Left ventricle myocardium inferior (tissue), 1 donor: ENCODE data around the gene HERC6. TPM values are rescaled to one million over a fixed set of nuclear protein-coding genes. Genes with fewer than 3 reads are reported as not detected.

Experiments used
- DNase-seq: peaks from one replicate; pipeline ENCODE4 v3.0.0-alpha.2; 2020
- H3K27ac ChIP-seq: fragments of 200-600 bp; replicated peaks from 2 replicates; pipeline ENCODE4 v1.8.0; 2021
- H3K27me3 ChIP-seq: fragments of 200-600 bp; 2 replicates; pipeline ENCODE4 v1.8.0; 2021; ENCODE audit warnings: low read depth
- H3K36me3 ChIP-seq: fragments of 200-600 bp; 2 replicates; pipeline ENCODE4 v1.8.0; 2021
- H3K4me1 ChIP-seq: fragments of 200-600 bp; 2 replicates; pipeline ENCODE4 v1.8.0; 2021
- H3K4me3 ChIP-seq: fragments of 200-600 bp; 2 replicates; pipeline ENCODE4 v1.8.0; 2021; ENCODE audit warnings: mild to moderate bottlenecking, moderate library complexity
- H3K9me3 ChIP-seq: fragments of 200-600 bp; replicated peaks from 2 replicates; pipeline ENCODE4 v1.8.0; 2021
- intact Hi-C: fragments of 100-400 bp; cut with micrococcal nuclease; formaldehyde crosslinking; loops from one replicate; pipeline ENCODE4 v1.11.0; 2022
- total RNA-seq: library from RNA; stranded (reverse); fragmentation: NEBNext Ultra II Directional; extraction: Animal tissue kit (Norgen Biotek cat#: 25700); gene quantifications from one replicate; pipeline ENCODE4 v1.2.1, GENCODE V29; 2021
- TF ChIP-seq, protein P1 (sequence below): fragments of 200-600 bp; IDR thresholded peaks from 2 replicates; pipeline ENCODE4 v1.8.0; 2021; ENCODE audit warnings: antibody characterized with exemption, mild to moderate bottlenecking, borderline replicate concordance
- donor health status: DM: no; HTN: yes; CAD: no; lungs with severe emphysema.

HERC6 gene
- total RNA-seq, 1 donor from 2014 or later, result 9.3 TPM

DNA sequence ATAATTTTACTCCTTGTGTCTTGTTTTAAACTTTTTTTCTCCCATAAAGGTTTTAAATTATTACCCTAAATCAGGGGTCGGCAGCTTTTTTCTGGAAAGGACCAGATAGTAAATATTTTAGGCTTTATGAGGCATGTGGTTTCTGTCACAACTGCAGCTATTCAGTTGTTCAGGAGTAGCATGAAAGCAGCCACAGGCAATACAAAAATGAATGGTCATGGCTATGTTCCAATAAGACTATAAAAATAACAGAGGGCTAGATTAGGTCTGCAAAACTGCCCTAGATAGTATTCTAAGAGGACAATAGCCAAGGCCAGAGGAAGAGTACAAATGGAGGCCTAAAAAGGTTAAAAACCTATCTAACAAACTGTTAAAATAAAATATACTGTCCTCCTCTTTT, 102.9 kb downstream of the HERC6 start:
- peaks cover 11% of the 10 kb centered on the region for H3K4me1 ChIP-seq
- peaks cover 10% of the 10 kb centered on the region for H3K36me3 ChIP-seq
- TF ChIP-seq, protein P1, sequence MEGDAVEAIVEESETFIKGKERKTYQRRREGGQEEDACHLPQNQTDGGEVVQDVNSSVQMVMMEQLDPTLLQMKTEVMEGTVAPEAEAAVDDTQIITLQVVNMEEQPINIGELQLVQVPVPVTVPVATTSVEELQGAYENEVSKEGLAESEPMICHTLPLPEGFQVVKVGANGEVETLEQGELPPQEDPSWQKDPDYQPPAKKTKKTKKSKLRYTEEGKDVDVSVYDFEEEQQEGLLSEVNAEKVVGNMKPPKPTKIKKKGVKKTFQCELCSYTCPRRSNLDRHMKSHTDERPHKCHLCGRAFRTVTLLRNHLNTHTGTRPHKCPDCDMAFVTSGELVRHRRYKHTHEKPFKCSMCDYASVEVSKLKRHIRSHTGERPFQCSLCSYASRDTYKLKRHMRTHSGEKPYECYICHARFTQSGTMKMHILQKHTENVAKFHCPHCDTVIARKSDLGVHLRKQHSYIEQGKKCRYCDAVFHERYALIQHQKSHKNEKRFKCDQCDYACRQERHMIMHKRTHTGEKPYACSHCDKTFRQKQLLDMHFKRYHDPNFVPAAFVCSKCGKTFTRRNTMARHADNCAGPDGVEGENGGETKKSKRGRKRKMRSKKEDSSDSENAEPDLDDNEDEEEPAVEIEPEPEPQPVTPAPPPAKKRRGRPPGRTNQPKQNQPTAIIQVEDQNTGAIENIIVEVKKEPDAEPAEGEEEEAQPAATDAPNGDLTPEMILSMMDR, result no peak
- intact Hi-C loops, result no loop called here
- DNase-seq, result no peak
- H3K27me3 ChIP-seq, result no peaks in the 10 kb centered on the region
- H3K4me3 ChIP-seq, result no peak overlapping the region
- H3K9me3 ChIP-seq, result no peaks in the 10 kb centered on the region
- peak overlapping the region; percentile 29 for H3K27ac ChIP-seq

DNA sequence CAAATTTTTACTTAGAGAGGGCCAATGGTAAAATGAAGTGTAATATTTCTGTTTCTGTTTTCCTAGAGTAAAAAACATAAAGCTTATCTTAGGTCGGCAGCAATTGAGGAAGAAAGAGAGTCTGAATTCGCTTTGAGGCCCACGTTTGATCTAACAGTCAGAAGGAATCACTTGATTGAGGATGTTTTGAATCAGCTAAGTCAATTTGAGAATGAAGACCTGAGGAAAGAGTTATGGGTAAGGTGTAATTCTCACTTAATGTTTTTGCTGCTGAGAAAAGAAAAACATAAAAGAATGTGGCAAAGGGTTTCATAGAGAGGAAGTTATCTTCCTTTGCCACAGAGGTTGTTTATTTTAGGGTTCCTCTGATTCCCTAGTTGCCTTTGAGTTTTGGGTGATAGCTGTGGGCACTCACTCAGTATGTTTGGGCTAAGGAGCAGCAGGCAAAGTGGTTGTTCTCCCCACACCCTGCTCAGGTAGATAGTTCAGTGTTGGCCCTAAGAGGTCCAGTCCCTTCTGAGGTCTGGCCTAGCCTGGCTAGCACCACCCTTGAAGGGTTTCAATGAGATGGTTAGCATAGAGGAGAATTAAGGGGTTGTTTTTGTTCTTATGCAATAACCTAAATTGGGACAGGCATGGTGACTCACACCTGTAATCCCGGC, 110.6 kb downstream of the HERC6 start:
- TF ChIP-seq, protein P1, result no peak
- H3K4me1 ChIP-seq, result no peaks in the 10 kb centered on the region
- H3K27me3 ChIP-seq, result no peaks in the 10 kb centered on the region
- DNase-seq, result no peak
- peaks cover 22% of the 10 kb centered on the region for H3K36me3 ChIP-seq
- no peak overlapping the region for H3K4me3 ChIP-seq
- intact Hi-C loops, result no loop called here
- H3K27ac ChIP-seq, result no peak overlapping the region
- no peaks in the 10 kb centered on the region for H3K9me3 ChIP-seq

Other genes with a start within 250 kb of the HERC6 start
- 1.6 TPM for gene ABCG2, start 220.2 kb upstream of the HERC6 start, total RNA-seq
- gene PPM1K, start 94.3 kb upstream of the HERC6 start, total RNA-seq, result 248 TPM
- gene HERC5, start 78.3 kb downstream of the HERC6 start, total RNA-seq, result 2.6 TPM
- gene PYURF, start 144.9 kb downstream of the HERC6 start, total RNA-seq, result 56.1 TPM
- gene HERC3, start 213.6 kb downstream of the HERC6 start, total RNA-seq, result 56.8 TPM